ENCODE data around the gene IGDCC3.

GRCh38 chr15:65331811-65332210 lies 46.0 kb downstream of the IGDCC3 start:
- TF ChIP-seq CREB1 (IDR thresholded peaks at IDR 0.05) (no peak), CTCF (IDR thresholded peaks at IDR 0.05; ENCODE audit: control extremely low read depth in 1 of 3, insufficient read depth in 1 of 3, low read depth in 1 of 3, low read length in 3 of 3) (no peak)

Data from H1 (cell line).